HG03520 (cell line): ENCODE results near the gene RAB12.
"Not testable (repeated sequence)": the region's sequence is repeated elsewhere in the genome, so short reads cannot be mapped to it uniquely, and the experiment has no call there.

ENCODE experiments used
- ATAC-seq: cut with Tn5 transposase; IDR thresholded peaks from one replicate; pipeline ENCODE4 v1.9.1; 2021; ENCODE audit warnings: mild to moderate bottlenecking, moderate library complexity; ENCODE audit not compliant: unreplicated experiment

Gene RAB12

GRCh38 chr18:8608795-8609658 is at the start of gene RAB12:
TSS of gene RAB12 (plus strand) at chr18:8609437. CDS start at chr18:8609440, 3 bp downstream.
- peak; percentile 54 for ATAC-seq

- ATAC-seq: no peak
These were observed 49.5 kb upstream of the RAB12 start for GRCh38 chr18:8559612-8560186.

- no peak for ATAC-seq
These were observed 47.9 kb upstream of the RAB12 start for GRCh38 chr18:8561123-8561910.

- no peak for ATAC-seq
These were observed 47.2 kb upstream of the RAB12 start for GRCh38 chr18:8562070-8562469.

- ATAC-seq: no peak
These were observed 46.3 kb upstream of the RAB12 start for GRCh38 chr18:8562919-8563318.

- no peak for ATAC-seq
These were observed 37.8 kb upstream of the RAB12 start for GRCh38 chr18:8571399-8571798.

GRCh38 chr18:8573766-8574165 is 35.5 kb upstream of the RAB12 start:
- not testable (repeated sequence) for ATAC-seq

- no peak for ATAC-seq
These were observed 24.4 kb upstream of the RAB12 start for GRCh38 chr18:8584798-8585197.

GRCh38 chr18:8586941-8587340 is 22.3 kb upstream of the RAB12 start:
- ATAC-seq: no peak

- no peak for ATAC-seq
These were observed 13.8 kb upstream of the RAB12 start for GRCh38 chr18:8595445-8595844.

GRCh38 chr18:8601277-8602032 is 7.8 kb upstream of the RAB12 start:
- peak; percentile 65 for ATAC-seq

- ATAC-seq: peak; percentile 5
These were observed 7.2 kb upstream of the RAB12 start for GRCh38 chr18:8602040-8602439.

GRCh38 chr18:8602557-8602956 is 6.7 kb upstream of the RAB12 start:
- ATAC-seq: no peak

GRCh38 chr18:8603663-8604520 is 5.3 kb upstream of the RAB12 start:
- no peak for ATAC-seq

GRCh38 chr18:8605974-8606373 is 3.3 kb upstream of the RAB12 start:
- ATAC-seq: no peak

GRCh38 chr18:8607776-8608742 is 1.2 kb upstream of the RAB12 start:
- no peak for ATAC-seq

GRCh38 chr18:8609659-8610458 is 622 bp downstream of the RAB12 start:
- ATAC-seq: peak; percentile 7

- ATAC-seq: no peak
These were observed 1.2 kb downstream of the RAB12 start for GRCh38 chr18:8610459-8610851.
